SK-N-SH treated with all-trans-retinoic acid at 6 μM for 48 hours (cell line): ENCODE measurements around the gene FBLN5.

ENCODE experiments used
- ATAC-seq: fragments of 200-7000 bp; cut with Tn5 transposase; 3 replicates; pipeline ENCODE4 v1.9.1; 2020; ENCODE audit warnings: mild to moderate bottlenecking, moderate library complexity
- ARNTL ChIP-seq: fragments of 450-650 bp; formaldehyde crosslinking; IDR thresholded peaks from 2 replicates; pipeline ENCODE4 v1.5.0; 2020; ENCODE audit warnings: low read depth, mild to moderate bottlenecking, moderate library complexity, borderline replicate concordance
- BACH2 ChIP-seq: fragments of 250-450 bp; sonication (Bioruptor Pico); IDR thresholded peaks from 2 replicates; pipeline ENCODE4 v1.9.0; 2021; ENCODE audit warnings: mild to moderate bottlenecking, borderline replicate concordance
- CSDC2 ChIP-seq: fragments of 250-450 bp; sonication (Bioruptor Pico); IDR thresholded peaks from 2 replicates; pipeline ENCODE4 v1.5.0; 2020; ENCODE audit warnings: mild to moderate bottlenecking, moderate library complexity
- ESRRG ChIP-seq: fragments of 250-450 bp; sonication (Bioruptor Pico); IDR thresholded peaks from 2 replicates; pipeline ENCODE4 v1.6.1; 2021; ENCODE audit warnings: mild to moderate bottlenecking
- GLIS3 ChIP-seq: fragments of 250-450 bp; sonication (Bioruptor Pico); IDR thresholded peaks from 2 replicates; pipeline ENCODE4 v1.5.0; 2020; ENCODE audit warnings: mild to moderate bottlenecking, moderate library complexity
- ISL1 ChIP-seq: fragments of 250-450 bp; sonication (Bioruptor Pico); IDR thresholded peaks from 2 replicates; pipeline ENCODE4 v2.1.2; 2022; ENCODE audit warnings: mild to moderate bottlenecking, moderate library complexity
- OSR1 ChIP-seq: fragments of 250-450 bp; sonication (Bioruptor Pico); IDR thresholded peaks from 2 replicates; pipeline ENCODE4 v1.8.0; 2022; ENCODE audit warnings: moderate library complexity, mild to moderate bottlenecking, inconsistent platforms
- POU6F1 ChIP-seq: fragments of 250-450 bp; sonication (Bioruptor Pico); IDR thresholded peaks from 2 replicates; pipeline ENCODE4 v1.8.0; 2021; ENCODE audit warnings: low read depth, mild to moderate bottlenecking, moderate library complexity, borderline replicate concordance
- PPARA ChIP-seq: fragments of 250-450 bp; sonication (Bioruptor Pico); IDR thresholded peaks from 2 replicates; pipeline ENCODE4 v1.5.0; 2020; ENCODE audit warnings: mild to moderate bottlenecking, borderline replicate concordance
- SNAI2 ChIP-seq: fragments of 250-450 bp; sonication (Bioruptor Pico); IDR thresholded peaks from 2 replicates; pipeline ENCODE4 v1.5.0; 2020; ENCODE audit warnings: mild to moderate bottlenecking, moderate library complexity
- TOX ChIP-seq: fragments of 250-450 bp; sonication (Bioruptor Pico); IDR thresholded peaks from 2 replicates; pipeline ENCODE4 v1.8.0; 2021; ENCODE audit warnings: mild to moderate bottlenecking, moderate library complexity, borderline replicate concordance
- ZC3H10 ChIP-seq: fragments of 250-450 bp; sonication (Bioruptor Pico); IDR thresholded peaks from 2 replicates; pipeline ENCODE4 v1.5.1; 2021; ENCODE audit warnings: mild to moderate bottlenecking, moderate library complexity
- ZNF565 ChIP-seq: fragments of 450-650 bp; formaldehyde crosslinking; conservative IDR thresholded peaks from 2 replicates; pipeline ENCODE4 v1.5.0; 2020; ENCODE audit warnings: low read depth, mild to moderate bottlenecking, moderate library complexity
- ZNF70 ChIP-seq: fragments of 450-650 bp; formaldehyde crosslinking; IDR thresholded peaks from 2 replicates; pipeline ENCODE4 v1.5.0; 2020; ENCODE audit warnings: mild to moderate bottlenecking, moderate library complexity
- ZNF8 ChIP-seq: fragments of 450-650 bp; formaldehyde crosslinking; IDR thresholded peaks from 2 replicates; pipeline ENCODE4 v1.5.0; 2020; ENCODE audit warnings: mild to moderate bottlenecking, moderate library complexity
- TF ChIP-seq, protein P1 (sequence below): fragments of 250-450 bp; sonication (Bioruptor Pico); IDR thresholded peaks from 2 replicates; pipeline ENCODE4 v1.8.0; 2020; ENCODE audit warnings: mild to moderate bottlenecking, moderate library complexity, borderline replicate concordance
- TF ChIP-seq, protein P2 (sequence below): fragments of 250-450 bp; sonication (Bioruptor Pico); IDR thresholded peaks from 2 replicates; pipeline ENCODE4 v1.5.0; 2020; ENCODE audit warnings: mild to moderate bottlenecking, moderate library complexity
- TF ChIP-seq, protein P3 (sequence below): fragments of 250-450 bp; sonication (Bioruptor Pico); IDR thresholded peaks from 2 replicates; pipeline ENCODE4 v1.5.1; 2021; ENCODE audit warnings: mild to moderate bottlenecking, moderate library complexity

The FBLN5 gene

GRCh38 chr14:91884664-91885063 lies 62.8 kb downstream of the FBLN5 start:
- no peak for ATAC-seq
- TF ChIP-seq ZNF8 (CRISPR knock-in tag) (no peak), SNAI2 (no peak), ISL1 (CRISPR knock-in tag) (no peak), OSR1 (CRISPR knock-in tag) (no peak), PPARA (CRISPR knock-in tag) (no peak), ZC3H10 (no peak)
- TF ChIP-seq, protein P1, sequence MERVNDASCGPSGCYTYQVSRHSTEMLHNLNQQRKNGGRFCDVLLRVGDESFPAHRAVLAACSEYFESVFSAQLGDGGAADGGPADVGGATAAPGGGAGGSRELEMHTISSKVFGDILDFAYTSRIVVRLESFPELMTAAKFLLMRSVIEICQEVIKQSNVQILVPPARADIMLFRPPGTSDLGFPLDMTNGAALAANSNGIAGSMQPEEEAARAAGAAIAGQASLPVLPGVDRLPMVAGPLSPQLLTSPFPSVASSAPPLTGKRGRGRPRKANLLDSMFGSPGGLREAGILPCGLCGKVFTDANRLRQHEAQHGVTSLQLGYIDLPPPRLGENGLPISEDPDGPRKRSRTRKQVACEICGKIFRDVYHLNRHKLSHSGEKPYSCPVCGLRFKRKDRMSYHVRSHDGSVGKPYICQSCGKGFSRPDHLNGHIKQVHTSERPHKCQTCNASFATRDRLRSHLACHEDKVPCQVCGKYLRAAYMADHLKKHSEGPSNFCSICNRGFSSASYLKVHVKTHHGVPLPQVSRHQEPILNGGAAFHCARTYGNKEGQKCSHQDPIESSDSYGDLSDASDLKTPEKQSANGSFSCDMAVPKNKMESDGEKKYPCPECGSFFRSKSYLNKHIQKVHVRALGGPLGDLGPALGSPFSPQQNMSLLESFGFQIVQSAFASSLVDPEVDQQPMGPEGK (CRISPR knock-in tag), result no peak
- TF ChIP-seq, all 23 proteins: peak for 0

DNA sequence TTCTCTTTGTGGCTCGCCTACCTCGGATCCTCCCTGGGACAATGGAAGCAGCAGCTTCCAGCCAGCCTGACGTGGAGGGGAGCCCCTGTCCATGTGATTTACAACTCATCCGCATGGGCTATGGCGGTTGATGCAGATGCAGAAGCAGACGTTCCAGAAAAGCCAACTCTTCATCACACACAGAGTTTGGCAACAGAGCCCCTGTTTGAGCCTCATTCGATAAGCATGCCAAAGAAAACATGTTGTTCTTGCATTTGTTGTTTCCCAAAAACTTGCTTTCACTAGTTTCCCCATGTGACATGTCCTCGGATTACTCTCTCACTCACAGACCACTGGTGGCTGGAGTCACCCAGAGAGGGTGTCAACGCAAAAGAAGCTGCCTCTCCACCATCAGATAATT lies 63.7 kb downstream of the FBLN5 start:
- no peak for TF ChIP-seq TOX (CRISPR knock-in tag)
- no peak for TF ChIP-seq OSR1 (CRISPR knock-in tag)
- TF ChIP-seq ARNTL (CRISPR knock-in tag), result no peak
- TF ChIP-seq, protein P2, sequence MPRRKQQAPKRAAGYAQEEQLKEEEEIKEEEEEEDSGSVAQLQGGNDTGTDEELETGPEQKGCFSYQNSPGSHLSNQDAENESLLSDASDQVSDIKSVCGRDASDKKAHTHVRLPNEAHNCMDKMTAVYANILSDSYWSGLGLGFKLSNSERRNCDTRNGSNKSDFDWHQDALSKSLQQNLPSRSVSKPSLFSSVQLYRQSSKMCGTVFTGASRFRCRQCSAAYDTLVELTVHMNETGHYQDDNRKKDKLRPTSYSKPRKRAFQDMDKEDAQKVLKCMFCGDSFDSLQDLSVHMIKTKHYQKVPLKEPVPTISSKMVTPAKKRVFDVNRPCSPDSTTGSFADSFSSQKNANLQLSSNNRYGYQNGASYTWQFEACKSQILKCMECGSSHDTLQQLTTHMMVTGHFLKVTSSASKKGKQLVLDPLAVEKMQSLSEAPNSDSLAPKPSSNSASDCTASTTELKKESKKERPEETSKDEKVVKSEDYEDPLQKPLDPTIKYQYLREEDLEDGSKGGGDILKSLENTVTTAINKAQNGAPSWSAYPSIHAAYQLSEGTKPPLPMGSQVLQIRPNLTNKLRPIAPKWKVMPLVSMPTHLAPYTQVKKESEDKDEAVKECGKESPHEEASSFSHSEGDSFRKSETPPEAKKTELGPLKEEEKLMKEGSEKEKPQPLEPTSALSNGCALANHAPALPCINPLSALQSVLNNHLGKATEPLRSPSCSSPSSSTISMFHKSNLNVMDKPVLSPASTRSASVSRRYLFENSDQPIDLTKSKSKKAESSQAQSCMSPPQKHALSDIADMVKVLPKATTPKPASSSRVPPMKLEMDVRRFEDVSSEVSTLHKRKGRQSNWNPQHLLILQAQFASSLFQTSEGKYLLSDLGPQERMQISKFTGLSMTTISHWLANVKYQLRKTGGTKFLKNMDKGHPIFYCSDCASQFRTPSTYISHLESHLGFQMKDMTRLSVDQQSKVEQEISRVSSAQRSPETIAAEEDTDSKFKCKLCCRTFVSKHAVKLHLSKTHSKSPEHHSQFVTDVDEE (CRISPR knock-in tag), result no peak
- no peak for TF ChIP-seq SNAI2
- no peak for ATAC-seq

- TF ChIP-seq ESRRG, result no peak
- no peak for TF ChIP-seq OSR1 (CRISPR knock-in tag)
- no peak for TF ChIP-seq POU6F1 (CRISPR knock-in tag)
- no peak for TF ChIP-seq CSDC2 (CRISPR knock-in tag)
- TF ChIP-seq ZNF70, result no peak
- ATAC-seq, result no peak
These were observed 64.7 kb downstream of the FBLN5 start for GRCh38 chr14:91882776-91883175.

DNA sequence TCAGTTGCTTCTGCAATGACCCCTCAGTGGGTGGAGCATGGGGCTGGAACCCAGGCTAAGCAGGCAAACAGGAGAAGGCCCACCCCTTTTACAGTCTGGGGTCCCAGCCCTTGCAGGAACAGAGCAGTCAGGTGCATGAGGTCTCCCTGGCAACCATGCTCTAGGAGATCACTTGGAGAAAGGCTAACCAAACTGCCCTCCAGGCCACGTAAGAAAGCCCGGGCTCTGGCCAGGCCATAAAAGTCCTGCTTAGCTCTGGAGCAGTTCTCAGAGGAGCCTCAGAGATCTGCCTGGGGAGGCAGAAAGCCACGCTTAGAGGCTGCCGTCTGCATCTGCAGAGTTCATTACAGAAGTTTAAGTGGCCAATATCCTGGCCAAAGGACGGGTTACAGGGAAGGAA lies 65.1 kb downstream of the FBLN5 start:
- TF ChIP-seq, protein P3, sequence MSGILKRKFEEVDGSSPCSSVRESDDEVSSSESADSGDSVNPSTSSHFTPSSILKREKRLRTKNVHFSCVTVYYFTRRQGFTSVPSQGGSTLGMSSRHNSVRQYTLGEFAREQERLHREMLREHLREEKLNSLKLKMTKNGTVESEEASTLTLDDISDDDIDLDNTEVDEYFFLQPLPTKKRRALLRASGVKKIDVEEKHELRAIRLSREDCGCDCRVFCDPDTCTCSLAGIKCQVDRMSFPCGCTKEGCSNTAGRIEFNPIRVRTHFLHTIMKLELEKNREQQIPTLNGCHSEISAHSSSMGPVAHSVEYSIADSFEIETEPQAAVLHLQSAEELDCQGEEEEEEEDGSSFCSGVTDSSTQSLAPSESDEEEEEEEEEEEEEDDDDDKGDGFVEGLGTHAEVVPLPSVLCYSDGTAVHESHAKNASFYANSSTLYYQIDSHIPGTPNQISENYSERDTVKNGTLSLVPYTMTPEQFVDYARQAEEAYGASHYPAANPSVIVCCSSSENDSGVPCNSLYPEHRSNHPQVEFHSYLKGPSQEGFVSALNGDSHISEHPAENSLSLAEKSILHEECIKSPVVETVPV, result no peak
- no peak for TF ChIP-seq BACH2 (CRISPR knock-in tag)
- TF ChIP-seq, protein P2 (CRISPR knock-in tag), result no peak
- ATAC-seq, result no peak

DNA sequence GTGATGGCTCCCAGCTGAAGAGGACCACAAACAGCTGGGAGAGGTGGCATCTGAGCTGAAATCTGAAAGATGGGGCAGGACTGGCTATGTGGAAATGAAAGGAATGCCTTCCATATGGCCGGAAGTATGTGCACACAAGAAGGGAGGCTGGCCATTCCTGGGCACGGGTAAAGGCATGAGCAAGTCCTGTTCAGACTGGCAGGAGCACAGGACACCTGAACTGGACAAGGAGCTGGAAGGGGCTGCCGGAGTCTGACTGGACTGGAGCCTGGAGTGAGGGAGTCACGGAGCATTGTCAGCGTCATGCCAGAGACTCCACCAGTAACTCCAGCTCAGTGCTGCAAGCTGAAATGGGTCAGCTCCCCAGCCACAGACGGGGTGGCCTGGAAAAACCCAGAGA lies 68.3 kb downstream of the FBLN5 start:
- ATAC-seq, result no peak
- no peak for TF ChIP-seq ZC3H10
- TF ChIP-seq ISL1 (CRISPR knock-in tag), result no peak
- no peak for TF ChIP-seq GLIS3 (CRISPR knock-in tag)
- TF ChIP-seq ZNF70, result no peak
- TF ChIP-seq SNAI2, result no peak
- TF ChIP-seq BACH2 (CRISPR knock-in tag), result no peak
- TF ChIP-seq CSDC2 (CRISPR knock-in tag), result no peak
- TF ChIP-seq, protein P2 (CRISPR knock-in tag), result no peak
- no peak for TF ChIP-seq POU6F1 (CRISPR knock-in tag)
- TF ChIP-seq TOX (CRISPR knock-in tag), result no peak
- TF ChIP-seq OSR1 (CRISPR knock-in tag), result no peak
- TF ChIP-seq ARNTL (CRISPR knock-in tag), result no peak
- no peak for TF ChIP-seq ZNF565 (CRISPR knock-in tag)
